ENCODE measurements around the gene TASL.
"Not testable (repeated sequence)": the region's sequence is repeated elsewhere in the genome, so short reads cannot be mapped to it uniquely, and the experiment has no call there.

DNA sequence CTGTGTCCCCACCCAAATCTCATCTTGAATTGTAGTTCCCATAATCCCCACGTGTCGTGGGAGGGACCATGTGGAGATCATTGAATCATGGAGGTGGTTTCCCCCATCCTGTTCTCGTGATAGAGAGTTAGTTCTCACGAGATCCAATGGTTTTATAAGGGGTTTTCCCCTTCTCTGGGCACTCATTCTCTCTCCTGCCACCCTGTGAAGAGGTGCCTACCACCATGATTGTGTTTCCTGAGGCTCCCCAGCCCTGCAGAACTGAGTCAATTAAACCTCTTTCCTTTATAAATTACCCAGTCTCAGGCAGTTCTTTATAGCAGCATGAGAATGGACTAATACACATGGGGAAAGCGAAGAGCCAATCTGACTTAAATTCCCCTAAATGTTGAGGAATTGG, 14.5 kb downstream of the TASL start:
- TF ChIP-seq EZH2 (IDR thresholded peaks at IDR 0.05; ENCODE audit: low read depth, low read length, severe bottlenecking); RFX5 (IDR thresholded peaks at IDR 0.05; ENCODE audit: borderline replicate concordance, low read depth, low read length); CEBPB (IDR thresholded peaks at IDR 0.05; ENCODE audit: low read depth, low read length); JUN (IDR thresholded peaks at IDR 0.05; ENCODE audit: low read depth, low read length); HDAC2 (IDR thresholded peaks at IDR 0.05; ENCODE audit: borderline replicate concordance in 1 of 2, low read depth in 2 of 2, low read length in 2 of 2); SP1 (IDR thresholded peaks at IDR 0.05; ENCODE audit: low read depth, low read length); SIX5 (IDR thresholded peaks at IDR 0.05; ENCODE audit: low read depth, low read length): not testable (repeated sequence)
- TF ChIP-seq, protein P1, sequence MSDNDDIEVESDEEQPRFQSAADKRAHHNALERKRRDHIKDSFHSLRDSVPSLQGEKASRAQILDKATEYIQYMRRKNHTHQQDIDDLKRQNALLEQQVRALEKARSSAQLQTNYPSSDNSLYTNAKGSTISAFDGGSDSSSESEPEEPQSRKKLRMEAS (IDR thresholded peaks at IDR 0.05), result not testable (repeated sequence)
- TF ChIP-seq, protein P2, sequence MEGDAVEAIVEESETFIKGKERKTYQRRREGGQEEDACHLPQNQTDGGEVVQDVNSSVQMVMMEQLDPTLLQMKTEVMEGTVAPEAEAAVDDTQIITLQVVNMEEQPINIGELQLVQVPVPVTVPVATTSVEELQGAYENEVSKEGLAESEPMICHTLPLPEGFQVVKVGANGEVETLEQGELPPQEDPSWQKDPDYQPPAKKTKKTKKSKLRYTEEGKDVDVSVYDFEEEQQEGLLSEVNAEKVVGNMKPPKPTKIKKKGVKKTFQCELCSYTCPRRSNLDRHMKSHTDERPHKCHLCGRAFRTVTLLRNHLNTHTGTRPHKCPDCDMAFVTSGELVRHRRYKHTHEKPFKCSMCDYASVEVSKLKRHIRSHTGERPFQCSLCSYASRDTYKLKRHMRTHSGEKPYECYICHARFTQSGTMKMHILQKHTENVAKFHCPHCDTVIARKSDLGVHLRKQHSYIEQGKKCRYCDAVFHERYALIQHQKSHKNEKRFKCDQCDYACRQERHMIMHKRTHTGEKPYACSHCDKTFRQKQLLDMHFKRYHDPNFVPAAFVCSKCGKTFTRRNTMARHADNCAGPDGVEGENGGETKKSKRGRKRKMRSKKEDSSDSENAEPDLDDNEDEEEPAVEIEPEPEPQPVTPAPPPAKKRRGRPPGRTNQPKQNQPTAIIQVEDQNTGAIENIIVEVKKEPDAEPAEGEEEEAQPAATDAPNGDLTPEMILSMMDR (IDR thresholded peaks at IDR 0.05; ENCODE audit: control extremely low read depth in 1 of 3, insufficient read depth in 1 of 3, low read depth in 1 of 3, low read length in 3 of 3), result not testable (repeated sequence)
